SJCRH30 (cell line): ENCODE data around the gene HARBI1. TPM values are rescaled to one million over a fixed set of nuclear protein-coding genes. Genes with fewer than 3 reads are reported as not detected.

ENCODE experiments used
- DNase-seq, 2 experiments: peaks; one replicate each; pipeline ENCODE4 v3.0.0-alpha.2; 2015 to 2020
- H3K27ac ChIP-seq: fragments of 250-450 bp; sonication (Bioruptor Pico); 2 replicates; pipeline ENCODE4 v1.5.1; 2020; ENCODE audit warnings: mild to moderate bottlenecking, moderate library complexity
- H3K27me3 ChIP-seq: fragments of 250-450 bp; sonication (Bioruptor Pico); 2 replicates; pipeline ENCODE4 v1.5.1; 2020; ENCODE audit warnings: mild to moderate bottlenecking, moderate library complexity
- H3K36me3 ChIP-seq: fragments of 250-450 bp; sonication (Bioruptor Pico); 2 replicates; pipeline ENCODE4 v1.5.1; 2020; ENCODE audit warnings: mild to moderate bottlenecking, moderate library complexity
- H3K4me1 ChIP-seq: fragments of 250-450 bp; sonication (Bioruptor Pico); 2 replicates; pipeline ENCODE4 v1.5.1; 2020; ENCODE audit warnings: mild to moderate bottlenecking, moderate library complexity
- H3K4me3 ChIP-seq: fragments of 250-450 bp; sonication (Bioruptor Pico); 2 replicates; pipeline ENCODE4 v1.5.1; 2020; ENCODE audit warnings: mild to moderate bottlenecking, moderate library complexity
- H3K9me3 ChIP-seq: fragments of 250-450 bp; sonication (Bioruptor Pico); replicated peaks from 2 replicates; pipeline ENCODE4 v1.5.1; 2020; ENCODE audit warnings: mild to moderate bottlenecking, moderate library complexity
- total RNA-seq: library from RNA; depleted of rRNA; stranded (reverse); fragments of >200 nt; shearing (Covaris generic); gene quantifications from 2 replicates; pipeline ENCODE4 v1.2.3, GENCODE V29; 2014

The HARBI1 gene
- total RNA-seq, 1 experiment from 2014 or later = 9.3 TPM

- DNase-seq = no peak
- peak overlapping the region; percentile 98 for H3K27ac ChIP-seq
- peaks cover 7% of the 10 kb centered on the region; the same call in 1 of the 2 replicates for H3K4me1 ChIP-seq
- H3K27me3 ChIP-seq = no peaks in the 10 kb centered on the region
- no peaks in the 10 kb centered on the region for H3K36me3 ChIP-seq
- no peaks in the 10 kb centered on the region for H3K9me3 ChIP-seq
- peak overlapping the region; percentile 96 for H3K4me3 ChIP-seq
Observed at GRCh38 chr11:46616551-46617133, 385 bp downstream of the HARBI1 start.

GRCh38 chr11:46615756-46616155, 1.3 kb downstream of the HARBI1 start:
- no peak for DNase-seq
- Histone ChIP-seq H3K36me3 (no peaks in the 10 kb centered on the region), H3K27ac (no peak overlapping the region; the same call in 1 of the 2 replicates), H3K9me3 (no peaks in the 10 kb centered on the region), H3K27me3 (no peaks in the 10 kb centered on the region), H3K4me1 (peaks cover 7% of the 10 kb centered on the region; the same call in 1 of the 2 replicates), H3K4me3 (no peak overlapping the region; the same call in 1 of the 2 replicates)

GRCh38 chr11:46612326-46612725, 4.7 kb downstream of the HARBI1 start:
- Histone ChIP-seq H3K36me3 (no peaks in the 10 kb centered on the region), H3K9me3 (no peaks in the 10 kb centered on the region), H3K4me3 (no peak overlapping the region), H3K4me1 (0 out of 2 replicates have a peak, but pooled peaks cover 3% of the 10 kb centered on the region), H3K27ac (no peak overlapping the region), H3K27me3 (no peaks in the 10 kb centered on the region)
- DNase-seq = no peak

GRCh38 chr11:46611526-46612304, 5.3 kb downstream of the HARBI1 start:
- no peaks in the 10 kb centered on the region for H3K36me3 ChIP-seq
- H3K4me3 ChIP-seq = no peak overlapping the region
- no peak for DNase-seq
- no peaks in the 10 kb centered on the region for H3K9me3 ChIP-seq
- no peak overlapping the region for H3K27ac ChIP-seq
- H3K27me3 ChIP-seq = no peaks in the 10 kb centered on the region
- 0 out of 2 replicates have a peak, but pooled peaks cover 3% of the 10 kb centered on the region for H3K4me1 ChIP-seq

GRCh38 chr11:46609386-46609785, 7.6 kb downstream of the HARBI1 start:
- no peaks in the 10 kb centered on the region for H3K27me3 ChIP-seq
- no peaks in the 10 kb centered on the region for H3K9me3 ChIP-seq
- H3K36me3 ChIP-seq = no peaks in the 10 kb centered on the region
- H3K27ac ChIP-seq = no peak overlapping the region
- no peak for DNase-seq
- no peaks in the 10 kb centered on the region for H3K4me1 ChIP-seq
- H3K4me3 ChIP-seq = no peak overlapping the region

GRCh38 chr11:46607516-46607915, 9.5 kb downstream of the HARBI1 start:
- H3K27me3 ChIP-seq = no peaks in the 10 kb centered on the region
- no peaks in the 10 kb centered on the region for H3K9me3 ChIP-seq
- no peak overlapping the region for H3K27ac ChIP-seq
- no peak for DNase-seq
- no peaks in the 10 kb centered on the region for H3K4me1 ChIP-seq
- no peaks in the 10 kb centered on the region for H3K36me3 ChIP-seq
- H3K4me3 ChIP-seq = no peak overlapping the region

GRCh38 chr11:46604796-46605195, 12.2 kb downstream of the HARBI1 start:
- no peaks in the 10 kb centered on the region for H3K4me1 ChIP-seq
- H3K36me3 ChIP-seq = no peaks in the 10 kb centered on the region
- DNase-seq = no peak
- H3K4me3 ChIP-seq = no peak overlapping the region
- no peaks in the 10 kb centered on the region for H3K27me3 ChIP-seq
- no peak overlapping the region for H3K27ac ChIP-seq
- no peaks in the 10 kb centered on the region for H3K9me3 ChIP-seq

GRCh38 chr11:46603704-46604308, 13.2 kb downstream of the HARBI1 start:
- no peak for DNase-seq
- Histone ChIP-seq H3K9me3 (no peaks in the 10 kb centered on the region), H3K27me3 (no peaks in the 10 kb centered on the region), H3K27ac (no peak overlapping the region), H3K4me1 (no peaks in the 10 kb centered on the region), H3K36me3 (no peaks in the 10 kb centered on the region), H3K4me3 (no peak overlapping the region)

GRCh38 chr11:46601129-46601528, 15.9 kb downstream of the HARBI1 start:
- no peaks in the 10 kb centered on the region for H3K4me1 ChIP-seq
- no peaks in the 10 kb centered on the region for H3K27me3 ChIP-seq
- no peak overlapping the region for H3K27ac ChIP-seq
- H3K9me3 ChIP-seq = no peaks in the 10 kb centered on the region
- no peaks in the 10 kb centered on the region for H3K36me3 ChIP-seq
- H3K4me3 ChIP-seq = no peak overlapping the region
- DNase-seq = no peak

- H3K4me3 ChIP-seq = no peak overlapping the region
- DNase-seq = no peak
- no peaks in the 10 kb centered on the region for H3K4me1 ChIP-seq
- H3K27ac ChIP-seq = no peak overlapping the region
- no peaks in the 10 kb centered on the region for H3K27me3 ChIP-seq
- no peaks in the 10 kb centered on the region for H3K36me3 ChIP-seq
- no peaks in the 10 kb centered on the region for H3K9me3 ChIP-seq
Observed at GRCh38 chr11:46600194-46600960, 16.6 kb downstream of the HARBI1 start.

- H3K36me3 ChIP-seq = no peaks in the 10 kb centered on the region
- no peak overlapping the region for H3K4me3 ChIP-seq
- no peaks in the 10 kb centered on the region for H3K9me3 ChIP-seq
- H3K4me1 ChIP-seq = 0 out of 2 replicates have a peak, but pooled peaks cover 1% of the 10 kb centered on the region
- no peak overlapping the region for H3K27ac ChIP-seq
- no peak for DNase-seq
- no peaks in the 10 kb centered on the region for H3K27me3 ChIP-seq
Observed at GRCh38 chr11:46599340-46600193, 17.5 kb downstream of the HARBI1 start.

GRCh38 chr11:46597609-46598219, 19.3 kb downstream of the HARBI1 start:
- H3K4me1 ChIP-seq = peaks cover 7% of the 10 kb centered on the region; the same call in 1 of the 2 replicates
- H3K4me3 ChIP-seq = no peak overlapping the region
- no peaks in the 10 kb centered on the region for H3K27me3 ChIP-seq
- H3K36me3 ChIP-seq = no peaks in the 10 kb centered on the region
- DNase-seq = no peak
- no peak overlapping the region for H3K27ac ChIP-seq
- no peaks in the 10 kb centered on the region for H3K9me3 ChIP-seq

GRCh38 chr11:46597155-46597554, 19.9 kb downstream of the HARBI1 start:
- Histone ChIP-seq H3K9me3 (no peaks in the 10 kb centered on the region), H3K4me1 (peaks cover 8% of the 10 kb centered on the region; the same call in 1 of the 2 replicates), H3K27me3 (no peaks in the 10 kb centered on the region), H3K27ac (no peak overlapping the region), H3K4me3 (no peak overlapping the region), H3K36me3 (no peaks in the 10 kb centered on the region)
- no peak for DNase-seq
